Upper lobe of left lung (tissue), 4 donors: ENCODE results near the gene DENND1C.

Experiments used
- CTCF ChIP-seq, 6 experiments: fragments of 450-650 bp in 4 of 6; fragments of 200-600 bp in 2 of 6; sonication (generic) in 2 of 6; IDR thresholded peaks; one replicate each; pipeline ENCODE4 v1.5.1; 2016 to 2019; ENCODE audit warnings: antibody characterized with exemption in 6 of 6
- EP300 ChIP-seq, 4 donors: sonication (generic); formaldehyde crosslinking; IDR thresholded peaks; one replicate each; pipeline ENCODE4 v1.5.1; 2017; ENCODE audit warnings: antibody characterized with exemption in 4 of 4, control low read depth in 2 of 4
- POLR2A ChIP-seq, 4 donors: fragments of 450-650 bp; IDR thresholded peaks; one replicate each; pipeline ENCODE4 v1.5.1; 2016 to 2017; ENCODE audit warnings: antibody characterized with exemption in 4 of 4, mild to moderate bottlenecking in 2 of 4
- POLR2AphosphoS5 ChIP-seq, 2 donors: sonication (generic); formaldehyde crosslinking; IDR thresholded peaks; one replicate each; pipeline ENCODE4 v1.5.1; 2017; ENCODE audit warnings: antibody characterized with exemption in 2 of 2

DNA sequence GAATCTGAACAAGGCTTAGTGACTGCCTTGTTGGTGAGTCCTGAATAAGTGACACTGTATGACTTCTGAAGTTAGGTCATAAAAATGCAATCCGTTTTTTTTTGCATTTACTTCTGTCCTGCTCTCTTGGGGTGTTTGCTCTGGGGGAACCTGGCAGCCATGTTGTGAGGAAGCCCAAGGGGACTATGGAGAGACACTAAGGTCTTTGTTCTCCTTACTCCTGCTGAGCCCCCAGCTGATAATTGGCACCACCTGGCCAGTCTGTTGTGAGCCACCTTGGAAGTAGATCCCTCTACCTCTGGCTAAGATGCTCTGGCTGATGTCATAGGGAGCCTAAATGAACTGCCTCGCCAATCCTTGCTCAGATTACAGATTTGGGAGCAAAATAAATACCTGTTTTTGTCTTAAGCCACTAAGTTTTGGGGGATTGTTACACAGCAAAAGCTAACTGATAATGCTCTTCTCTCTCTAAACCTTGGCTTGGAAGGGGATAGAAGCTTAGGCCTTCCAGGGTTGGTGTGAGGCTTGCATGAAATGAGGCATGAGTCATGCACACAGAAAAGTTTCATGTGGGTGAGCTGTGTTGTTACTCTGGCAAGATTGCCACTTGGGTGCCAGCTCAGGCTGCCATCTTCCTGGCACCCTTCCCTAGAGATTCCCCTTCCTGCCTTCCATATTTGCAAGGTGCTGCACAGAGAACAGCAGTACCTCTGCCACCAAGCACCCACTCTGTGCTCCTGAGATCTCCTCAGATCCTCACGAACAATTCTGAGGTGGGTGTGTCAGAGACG, 10.4 kb upstream of the DENND1C start:
- TF ChIP-seq POLR2A (IDR thresholded peaks at IDR 0.05) (no peak), CTCF (IDR thresholded peaks at IDR 0.05) (no peak), EP300 (IDR thresholded peaks at IDR 0.05) (no peak), POLR2AphosphoS5 (IDR thresholded peaks at IDR 0.05) (no peak)
